GM19025 (cell line): ENCODE results near the gene CNGA1.

ENCODE experiments used
- ATAC-seq: cut with Tn5 transposase; IDR thresholded peaks from one replicate; pipeline ENCODE4 v1.9.1; 2021; ENCODE audit warnings: mild to moderate bottlenecking, low read depth, moderate library complexity; ENCODE audit not compliant: unreplicated experiment

Gene CNGA1

DNA sequence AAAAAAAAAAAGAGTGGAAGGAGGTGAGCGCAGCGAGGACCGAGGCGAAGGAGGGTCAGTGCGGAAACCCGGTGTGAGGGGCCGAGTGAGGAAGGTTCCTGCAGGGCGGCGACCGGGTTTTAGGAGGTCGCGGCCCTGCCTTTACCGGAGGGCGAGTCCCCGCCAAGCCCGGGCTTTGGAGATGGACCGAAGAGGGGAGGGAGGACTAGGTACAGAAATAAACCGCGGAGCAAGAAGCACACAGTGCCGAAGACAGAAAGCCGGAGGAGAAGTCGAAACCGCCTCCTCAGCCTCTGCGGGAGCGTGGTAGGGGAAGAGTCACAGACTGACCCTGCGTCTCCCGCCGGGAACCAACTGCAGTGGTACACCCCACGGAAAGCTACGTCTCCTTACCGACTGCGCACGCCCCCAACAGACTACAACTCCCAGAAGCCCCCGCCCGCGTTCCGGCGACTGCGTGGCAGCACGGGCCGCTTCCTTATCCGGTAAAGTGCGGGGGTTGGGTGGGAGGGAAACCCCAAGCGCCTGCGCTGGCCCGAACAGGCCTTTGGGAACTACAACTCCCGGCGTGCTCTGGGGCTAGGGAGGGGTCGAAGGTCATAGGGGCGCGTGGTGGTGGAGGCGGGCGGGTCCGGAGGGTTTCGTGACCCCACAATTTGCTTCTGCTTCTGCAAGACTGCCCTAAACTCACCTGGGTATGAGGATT is 102.1 kb downstream of the CNGA1 start, which contains the start of gene NFXL1:
TSS of gene NFXL1 (minus strand) at position 364 of the 706 bp plus-strand sequence. CDS start 380 bp downstream, outside the sequence.
- peak; percentile 97 for ATAC-seq

GRCh38 chr4:47913861-47914219 is 102.6 kb downstream of the CNGA1 start:
- peak; percentile 14 for ATAC-seq

GRCh38 chr4:47913330-47913729 is 103.2 kb downstream of the CNGA1 start:
- no peak for ATAC-seq

GRCh38 chr4:47907089-47907646 is 109.3 kb downstream of the CNGA1 start:
- no peak for ATAC-seq

DNA sequence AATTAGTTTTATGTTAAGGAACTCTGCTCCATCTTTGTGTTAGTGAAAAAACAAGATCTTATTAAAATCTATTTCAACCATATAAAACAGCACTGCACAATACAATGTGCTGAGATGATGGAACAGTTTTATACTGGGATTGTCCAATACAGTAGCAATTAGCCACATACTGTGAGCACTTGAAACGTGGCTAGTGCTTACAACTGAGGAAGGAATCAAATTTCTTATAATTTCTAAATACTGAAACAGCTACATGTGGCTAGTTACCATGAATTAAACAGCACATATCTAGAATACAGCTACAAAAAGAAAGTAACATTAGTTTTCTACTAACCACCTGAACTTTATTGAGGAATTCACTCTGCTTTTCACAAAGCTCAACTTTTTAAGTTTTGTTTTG is 116.8 kb downstream of the CNGA1 start:
- ATAC-seq, result no peak

DNA sequence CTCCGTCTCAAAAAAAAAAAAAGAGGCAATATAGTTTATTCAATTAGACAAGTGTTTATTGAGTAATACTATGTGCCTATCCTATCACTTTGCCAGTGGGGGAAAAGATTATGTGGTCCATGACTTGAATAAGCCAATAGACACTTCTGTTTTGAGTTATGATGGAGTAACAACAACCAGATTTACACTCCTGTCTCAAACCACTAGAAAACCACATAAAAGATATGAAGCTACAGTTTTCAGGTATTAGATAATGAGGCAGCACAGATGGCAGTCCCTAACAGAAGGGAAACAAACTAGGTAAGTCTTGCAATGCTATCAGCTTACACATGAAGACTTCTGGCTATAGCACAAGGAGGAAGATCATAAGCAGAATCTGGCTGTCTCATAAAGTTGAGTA is 124.6 kb downstream of the CNGA1 start:
- ATAC-seq, result no peak
